Activated CD8-positive, alpha-beta memory T cell treated with anti-CD3 and anti-CD28 coated beads, Interleukin-2, amount 50 U/mL, for 48 hours (primary cell): ENCODE results near the gene RAB3GAP2.
"Not testable (repeated sequence)": the region's sequence is repeated elsewhere in the genome, so short reads cannot be mapped to it uniquely, and the experiment has no call there.

ENCODE experiments used
- DNase-seq: peaks from one replicate; pipeline ENCODE4 v3.0.0-alpha.2; 2020

Gene RAB3GAP2

GRCh38 chr1:220233927-220234326 lies 38.3 kb downstream of the RAB3GAP2 start:
- no peak for DNase-seq

GRCh38 chr1:220229771-220230170 lies 42.5 kb downstream of the RAB3GAP2 start:
- no peak for DNase-seq

- DNase-seq, result no peak
Observed at GRCh38 chr1:220227393-220227792, 44.9 kb downstream of the RAB3GAP2 start.

GRCh38 chr1:220226752-220227151 lies 45.5 kb downstream of the RAB3GAP2 start:
- DNase-seq, result no peak

- DNase-seq, result no peak
Observed at GRCh38 chr1:220225957-220226356, 46.3 kb downstream of the RAB3GAP2 start.

GRCh38 chr1:220224611-220225124 lies 47.6 kb downstream of the RAB3GAP2 start:
- no peak for DNase-seq

GRCh38 chr1:220224033-220224432 lies 48.2 kb downstream of the RAB3GAP2 start:
- no peak for DNase-seq

GRCh38 chr1:220222939-220223338 lies 49.3 kb downstream of the RAB3GAP2 start:
- no peak for DNase-seq

- DNase-seq, result no peak
Observed at GRCh38 chr1:220221670-220222069, 50.6 kb downstream of the RAB3GAP2 start.

- no peak for DNase-seq
Observed at GRCh38 chr1:220221269-220221668, 51.0 kb downstream of the RAB3GAP2 start.

- not testable (repeated sequence) for DNase-seq
Observed at GRCh38 chr1:220220699-220221040, 51.6 kb downstream of the RAB3GAP2 start.

GRCh38 chr1:220219865-220220698 lies 52.2 kb downstream of the RAB3GAP2 start:
- DNase-seq, result no peak

- DNase-seq, result no peak
Observed at GRCh38 chr1:220219136-220219442, 53.2 kb downstream of the RAB3GAP2 start.

- not testable (repeated sequence) for DNase-seq
Observed at GRCh38 chr1:220218397-220219135, 53.7 kb downstream of the RAB3GAP2 start.

GRCh38 chr1:220217383-220217988 lies 54.8 kb downstream of the RAB3GAP2 start:
- DNase-seq, result no peak

- no peak for DNase-seq
Observed at GRCh38 chr1:220213382-220213983, 58.8 kb downstream of the RAB3GAP2 start.

- no peak for DNase-seq
Observed at GRCh38 chr1:220207411-220207810, 64.8 kb downstream of the RAB3GAP2 start.

- not testable (repeated sequence) for DNase-seq
Observed at GRCh38 chr1:220204758-220205157, 67.5 kb downstream of the RAB3GAP2 start.

GRCh38 chr1:220203816-220204215 lies 68.4 kb downstream of the RAB3GAP2 start:
- no peak for DNase-seq

- DNase-seq, result no peak
Observed at GRCh38 chr1:220198186-220199005, 73.9 kb downstream of the RAB3GAP2 start.

GRCh38 chr1:220195701-220196100 lies 76.6 kb downstream of the RAB3GAP2 start:
- DNase-seq, result no peak

- DNase-seq, result no peak
Observed at GRCh38 chr1:220189750-220190347, 82.4 kb downstream of the RAB3GAP2 start.
